ENCODE data around the gene ICAM1. TPM values are rescaled to one million over a fixed set of nuclear protein-coding genes. Genes with fewer than 3 reads are reported as not detected.
A peak's percentile ranks its signal among the peaks of the same experiment; 100 is the strongest.

Gene ICAM1
- total RNA-seq, 1 donor from 2014 or later = not detected

DNA sequence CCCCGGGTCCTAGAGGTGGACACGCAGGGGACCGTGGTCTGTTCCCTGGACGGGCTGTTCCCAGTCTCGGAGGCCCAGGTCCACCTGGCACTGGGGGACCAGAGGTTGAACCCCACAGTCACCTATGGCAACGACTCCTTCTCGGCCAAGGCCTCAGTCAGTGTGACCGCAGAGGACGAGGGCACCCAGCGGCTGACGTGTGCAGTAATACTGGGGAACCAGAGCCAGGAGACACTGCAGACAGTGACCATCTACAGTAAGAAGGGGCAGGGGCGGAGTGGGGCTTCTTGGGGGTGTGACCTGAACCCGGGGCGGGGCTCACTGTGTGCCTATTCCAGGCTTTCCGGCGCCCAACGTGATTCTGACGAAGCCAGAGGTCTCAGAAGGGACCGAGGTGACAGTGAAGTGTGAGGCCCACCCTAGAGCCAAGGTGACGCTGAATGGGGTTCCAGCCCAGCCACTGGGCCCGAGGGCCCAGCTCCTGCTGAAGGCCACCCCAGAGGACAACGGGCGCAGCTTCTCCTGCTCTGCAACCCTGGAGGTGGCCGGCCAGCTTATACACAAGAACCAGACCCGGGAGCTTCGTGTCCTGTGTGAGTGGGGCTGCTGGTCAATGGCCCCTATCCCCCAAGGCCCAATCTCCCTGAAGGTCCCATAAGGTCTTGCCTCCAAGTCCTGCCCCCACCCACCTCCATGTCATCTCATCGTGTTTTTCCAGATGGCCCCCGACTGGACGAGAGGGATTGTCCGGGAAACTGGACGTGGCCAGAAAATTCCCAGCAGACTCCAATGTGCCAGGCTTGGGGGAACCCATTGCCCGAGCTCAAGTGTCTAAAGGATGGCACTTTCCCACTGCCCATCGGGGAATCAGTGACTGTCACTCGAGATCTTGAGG is 13.4 kb downstream of the ICAM1 start:
- no peaks in the 10 kb centered on the region for H3K36me3 Mint-ChIP-seq (ENCODE audit: unreplicated experiment)
- peaks cover 15% of the 10 kb centered on the region for H3K27me3 Mint-ChIP-seq (ENCODE audit: unreplicated experiment)
- TF ChIP-seq, protein P1, sequence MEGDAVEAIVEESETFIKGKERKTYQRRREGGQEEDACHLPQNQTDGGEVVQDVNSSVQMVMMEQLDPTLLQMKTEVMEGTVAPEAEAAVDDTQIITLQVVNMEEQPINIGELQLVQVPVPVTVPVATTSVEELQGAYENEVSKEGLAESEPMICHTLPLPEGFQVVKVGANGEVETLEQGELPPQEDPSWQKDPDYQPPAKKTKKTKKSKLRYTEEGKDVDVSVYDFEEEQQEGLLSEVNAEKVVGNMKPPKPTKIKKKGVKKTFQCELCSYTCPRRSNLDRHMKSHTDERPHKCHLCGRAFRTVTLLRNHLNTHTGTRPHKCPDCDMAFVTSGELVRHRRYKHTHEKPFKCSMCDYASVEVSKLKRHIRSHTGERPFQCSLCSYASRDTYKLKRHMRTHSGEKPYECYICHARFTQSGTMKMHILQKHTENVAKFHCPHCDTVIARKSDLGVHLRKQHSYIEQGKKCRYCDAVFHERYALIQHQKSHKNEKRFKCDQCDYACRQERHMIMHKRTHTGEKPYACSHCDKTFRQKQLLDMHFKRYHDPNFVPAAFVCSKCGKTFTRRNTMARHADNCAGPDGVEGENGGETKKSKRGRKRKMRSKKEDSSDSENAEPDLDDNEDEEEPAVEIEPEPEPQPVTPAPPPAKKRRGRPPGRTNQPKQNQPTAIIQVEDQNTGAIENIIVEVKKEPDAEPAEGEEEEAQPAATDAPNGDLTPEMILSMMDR (IDR thresholded peaks at IDR 0.05; ENCODE audit: partially characterized antibody, unreplicated experiment) = no peak
- DNase-seq = no peak
- no peaks in the 10 kb centered on the region for H3K4me1 Mint-ChIP-seq (ENCODE audit: low read depth, unreplicated experiment)
- H3K27ac Mint-ChIP-seq (ENCODE audit: unreplicated experiment) = no peak overlapping the region
- no peak overlapping the region for H3K4me3 Mint-ChIP-seq (ENCODE audit: unreplicated experiment)
- H3K9me3 Mint-ChIP-seq (ENCODE audit: unreplicated experiment) = peaks cover 5% of the 10 kb centered on the region

DNA sequence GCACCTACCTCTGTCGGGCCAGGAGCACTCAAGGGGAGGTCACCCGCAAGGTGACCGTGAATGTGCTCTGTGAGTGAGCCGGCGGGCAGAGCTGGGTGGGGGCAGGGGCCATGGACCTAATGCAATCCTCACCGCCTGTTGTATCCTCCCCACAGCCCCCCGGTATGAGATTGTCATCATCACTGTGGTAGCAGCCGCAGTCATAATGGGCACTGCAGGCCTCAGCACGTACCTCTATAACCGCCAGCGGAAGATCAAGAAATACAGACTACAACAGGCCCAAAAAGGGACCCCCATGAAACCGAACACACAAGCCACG is 14.0 kb downstream of the ICAM1 start:
- Mint-ChIP-seq H3K4me1 (ENCODE audit: low read depth, unreplicated experiment) (no peaks in the 10 kb centered on the region), H3K27me3 (ENCODE audit: unreplicated experiment) (peaks cover 13% of the 10 kb centered on the region), H3K36me3 (ENCODE audit: unreplicated experiment) (no peaks in the 10 kb centered on the region), H3K4me3 (ENCODE audit: unreplicated experiment) (no peak overlapping the region), H3K27ac (ENCODE audit: unreplicated experiment) (no peak overlapping the region), H3K9me3 (ENCODE audit: unreplicated experiment) (peaks cover 5% of the 10 kb centered on the region)
- TF ChIP-seq, protein P1 (IDR thresholded peaks at IDR 0.05; ENCODE audit: partially characterized antibody, unreplicated experiment) = no peak
- DNase-seq = no peak

DNA sequence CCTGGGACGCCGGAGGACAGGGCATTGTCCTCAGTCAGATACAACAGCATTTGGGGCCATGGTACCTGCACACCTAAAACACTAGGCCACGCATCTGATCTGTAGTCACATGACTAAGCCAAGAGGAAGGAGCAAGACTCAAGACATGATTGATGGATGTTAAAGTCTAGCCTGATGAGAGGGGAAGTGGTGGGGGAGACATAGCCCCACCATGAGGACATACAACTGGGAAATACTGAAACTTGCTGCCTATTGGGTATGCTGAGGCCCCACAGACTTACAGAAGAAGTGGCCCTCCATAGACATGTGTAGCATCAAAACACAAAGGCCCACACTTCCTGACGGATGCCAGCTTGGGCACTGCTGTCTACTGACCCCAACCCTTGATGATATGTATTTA is 14.5 kb downstream of the ICAM1 start:
- Mint-ChIP-seq H3K4me1 (ENCODE audit: low read depth, unreplicated experiment) (no peaks in the 10 kb centered on the region), H3K27me3 (ENCODE audit: unreplicated experiment) (peaks cover 15% of the 10 kb centered on the region), H3K36me3 (ENCODE audit: unreplicated experiment) (no peaks in the 10 kb centered on the region), H3K4me3 (ENCODE audit: unreplicated experiment) (no peak overlapping the region), H3K27ac (ENCODE audit: unreplicated experiment) (no peak overlapping the region), H3K9me3 (ENCODE audit: unreplicated experiment) (peaks cover 5% of the 10 kb centered on the region)
- no peak for DNase-seq
- TF ChIP-seq, protein P1 (IDR thresholded peaks at IDR 0.05; ENCODE audit: partially characterized antibody, unreplicated experiment) = no peak

DNA sequence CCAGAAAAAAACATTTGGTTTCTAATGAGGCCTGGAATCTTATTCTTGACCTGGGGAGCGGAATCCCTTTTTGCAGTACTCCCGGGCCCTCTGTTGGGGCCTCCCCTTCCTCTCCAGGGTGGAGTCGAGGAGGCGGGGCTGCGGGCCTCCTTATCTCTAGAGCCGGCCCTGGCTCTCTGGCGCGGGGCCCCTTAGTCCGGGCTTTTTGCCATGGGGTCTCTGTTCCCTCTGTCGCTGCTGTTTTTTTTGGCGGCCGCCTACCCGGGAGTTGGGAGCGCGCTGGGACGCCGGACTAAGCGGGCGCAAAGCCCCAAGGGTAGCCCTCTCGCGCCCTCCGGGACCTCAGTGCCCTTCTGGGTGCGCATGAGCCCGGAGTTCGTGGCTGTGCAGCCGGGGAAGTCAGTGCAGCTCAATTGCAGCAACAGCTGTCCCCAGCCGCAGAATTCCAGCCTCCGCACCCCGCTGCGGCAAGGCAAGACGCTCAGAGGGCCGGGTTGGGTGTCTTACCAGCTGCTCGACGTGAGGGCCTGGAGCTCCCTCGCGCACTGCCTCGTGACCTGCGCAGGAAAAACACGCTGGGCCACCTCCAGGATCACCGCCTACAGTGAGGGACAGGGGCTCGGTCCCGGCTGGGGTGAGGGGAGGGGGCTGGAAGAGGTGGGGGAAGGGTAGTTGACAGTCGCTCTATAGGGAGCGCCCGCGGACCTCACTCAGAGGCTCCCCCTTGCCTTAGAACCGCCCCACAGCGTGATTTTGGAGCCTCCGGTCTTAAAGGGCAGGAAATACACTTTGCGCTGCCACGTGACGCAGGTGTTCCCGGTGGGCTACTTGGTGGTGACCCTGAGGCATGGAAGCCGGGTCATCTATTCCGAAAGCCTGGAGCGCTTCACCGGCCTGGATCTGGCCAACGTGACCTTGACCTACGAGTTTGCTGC is 16.1 kb downstream of the ICAM1 start, which contains the start of gene ICAM4:
Gene ICAM4 (plus strand): TSS at position 153 of the 935 bp plus-strand sequence. CDS start 58 bp downstream, at position 211.
- no peak within 1 kb of the TSS for H3K4me3 Mint-ChIP-seq (ENCODE audit: unreplicated experiment)
- no peak within 1 kb of the TSS for H3K27ac Mint-ChIP-seq (ENCODE audit: unreplicated experiment)
- no peaks in the 10 kb centered on the region for H3K36me3 Mint-ChIP-seq (ENCODE audit: unreplicated experiment)
- peaks cover 7% of the 10 kb centered on the region for H3K9me3 Mint-ChIP-seq (ENCODE audit: unreplicated experiment)
- H3K4me1 Mint-ChIP-seq (ENCODE audit: low read depth, unreplicated experiment) = peaks cover 1% of the 10 kb centered on the region
- H3K27me3 Mint-ChIP-seq (ENCODE audit: unreplicated experiment) = peaks cover 22% of the 10 kb centered on the region
- TF ChIP-seq, protein P1 (IDR thresholded peaks at IDR 0.05; ENCODE audit: partially characterized antibody, unreplicated experiment) = no peak
- DNase-seq = peak; percentile 33
